Tibial nerve (tissue), 4 donors: ENCODE results near the gene ARFGEF3. TPM values are rescaled to one million over a fixed set of nuclear protein-coding genes. Genes with fewer than 3 reads are reported as not detected.
"Not testable (repeated sequence)": the region's sequence is repeated elsewhere in the genome, so short reads cannot be mapped to it uniquely, and the experiment has no call there.

ENCODE experiments used
- DNase-seq, 2 donors: peaks; one replicate each; pipeline ENCODE4 v3.0.0-alpha.2; 2019; ENCODE audit warnings: low spot score in 2 of 2
- H3K27ac ChIP-seq, 4 donors: fragments of 200-600 bp; sonication (generic) in 3 of 4; one replicate each; pipeline ENCODE4 v1.5.1; 2017 to 2019; ENCODE audit warnings: mild to moderate bottlenecking in 1 of 4
- H3K27me3 ChIP-seq, 2 donors: fragments of 200-600 bp; sonication (generic) in 1 of 2; one replicate each; pipeline versions ENCODE4 v1.5.1 to v1.6.0; 2017 to 2019
- H3K36me3 ChIP-seq, 3 donors: fragments of 200-600 bp; sonication (generic); one replicate each; pipeline ENCODE4 v1.5.1; 2018 to 2019
- H3K4me1 ChIP-seq, 4 donors: fragments of 200-600 bp; sonication (generic) in 3 of 4; one replicate each; pipeline ENCODE4 v1.5.1; 2017 to 2019
- H3K4me3 ChIP-seq, 4 donors: fragments of 200-600 bp; sonication (generic) in 3 of 4; one replicate each; pipeline ENCODE4 v1.5.1; 2017 to 2019; ENCODE audit warnings: mild to moderate bottlenecking in 1 of 4, moderate library complexity in 1 of 4
- H3K9me3 ChIP-seq, 4 donors: fragments of 200-600 bp; sonication (generic) in 3 of 4; one replicate each; pipeline ENCODE4 v1.5.1; 2017 to 2019
- CTCF ChIP-seq, 5 experiments: fragments of 200-600 bp in 3 of 5; fragments of 450-650 bp in 2 of 5; sonication (generic) in 3 of 5; IDR thresholded peaks; one replicate each; pipeline ENCODE4 v1.5.1; 2016 to 2019; ENCODE audit warnings: antibody characterized with exemption in 5 of 5, mild to moderate bottlenecking in 3 of 5, moderate library complexity in 2 of 5
- EP300 ChIP-seq, 2 donors: sonication (generic); formaldehyde crosslinking; IDR thresholded peaks; one replicate each; pipeline ENCODE4 v1.6.1; 2017; ENCODE audit warnings: antibody characterized with exemption in 2 of 2, mild to moderate bottlenecking in 1 of 2
- POLR2A ChIP-seq, 2 donors: fragments of 450-650 bp; IDR thresholded peaks; one replicate each; pipeline ENCODE4 v1.6.1; 2017; ENCODE audit warnings: antibody characterized with exemption in 2 of 2, mild to moderate bottlenecking in 2 of 2, moderate library complexity in 2 of 2
- WGBS, 2 donors: methylation state at CpG; one replicate each; pipeline ENCODE4 v1.1.5; 2018; 5-methylcytosine and 5-hydroxymethylcytosine counted together
- total RNA-seq, 4 donors: library from RNA; depleted of rRNA; stranded (reverse); fragments of >200 nt; gene quantifications; one replicate each; pipeline ENCODE4 v1.1.0, GENCODE V29; 2016

The ARFGEF3 gene
- total RNA-seq, 4 donors from 2014 or later = 3.9 to 6.9 (median 5.4) TPM

GRCh38 chr6:138115877-138116660 is 45.7 kb upstream of the ARFGEF3 start:
- Histone ChIP-seq H3K27ac (no peak overlapping the region), H3K9me3 (no peaks in the 10 kb centered on the region), H3K4me1 (peaks cover 0 to 5% (median 0%) of the 10 kb centered on the region in 4 donors), H3K27me3 (peaks cover 0 to 12% of the 10 kb centered on the region in 2 donors), H3K36me3 (no peaks in the 10 kb centered on the region), H3K4me3 (no peak overlapping the region)
- 20 to 22% methylated on average over 13 of the region's 13 CpGs for WGBS, 2 donors
- TF ChIP-seq POLR2A (IDR thresholded peaks at IDR 0.05) = no peak
- TF ChIP-seq CTCF (IDR thresholded peaks at IDR 0.05) = peak; percentile 59 to 81 (median 63)
- DNase-seq = peak; percentile 24 to 27

GRCh38 chr6:138116661-138116999 is 45.1 kb upstream of the ARFGEF3 start:
- Histone ChIP-seq H3K27me3 (peaks cover 0 to 12% of the 10 kb centered on the region in 2 donors), H3K4me3 (no peak overlapping the region), H3K4me1 (peaks cover 0 to 5% (median 0%) of the 10 kb centered on the region in 4 donors), H3K36me3 (no peaks in the 10 kb centered on the region), H3K9me3 (no peaks in the 10 kb centered on the region), H3K27ac (no peak overlapping the region)
- TF ChIP-seq CTCF (IDR thresholded peaks at IDR 0.05) (no peak), EP300 (IDR thresholded peaks at IDR 0.05) (no peak), POLR2A (IDR thresholded peaks at IDR 0.05) (no peak)
- 66 to 68% methylated on average over 3 of the region's 3 CpGs for WGBS, 2 donors
- DNase-seq = no peak

GRCh38 chr6:138117376-138117914 is 44.3 kb upstream of the ARFGEF3 start:
- TF ChIP-seq CTCF (IDR thresholded peaks at IDR 0.05) = no peak
- no peak for TF ChIP-seq POLR2A (IDR thresholded peaks at IDR 0.05)
- TF ChIP-seq EP300 (IDR thresholded peaks at IDR 0.05) = no peak
- WGBS, 2 donors = 79 to 81% methylated on average over 8 of the region's 8 CpGs
- H3K27me3 ChIP-seq = peaks cover 0 to 12% of the 10 kb centered on the region in 2 donors
- H3K4me3 ChIP-seq = no peak overlapping the region
- no peaks in the 10 kb centered on the region for H3K36me3 ChIP-seq
- peaks cover 0 to 5% (median 0%) of the 10 kb centered on the region in 4 donors for H3K4me1 ChIP-seq
- H3K9me3 ChIP-seq = no peaks in the 10 kb centered on the region
- no peak for DNase-seq
- no peak overlapping the region for H3K27ac ChIP-seq

GRCh38 chr6:138119229-138119628 is 42.5 kb upstream of the ARFGEF3 start:
- not testable (repeated sequence) for H3K4me3 ChIP-seq, DNase-seq, H3K4me1 ChIP-seq, H3K36me3 ChIP-seq, H3K9me3 ChIP-seq, H3K27ac ChIP-seq
- 85 to 92% methylated on average over 1 of the region's 1 CpG for WGBS, 2 donors
- peaks cover 0 to 12% of the 10 kb centered on the region in 2 donors for H3K27me3 ChIP-seq

GRCh38 chr6:138119976-138120375 is 41.8 kb upstream of the ARFGEF3 start:
- no peak for DNase-seq
- no peak overlapping the region for H3K4me3 ChIP-seq
- no peak for TF ChIP-seq CTCF (IDR thresholded peaks at IDR 0.05)

More at GRCh38 chr6:138119976-138120375, 41.8 kb upstream of the ARFGEF3 start:
- Histone ChIP-seq H3K4me1 (peaks cover 0 to 5% (median 0%) of the 10 kb centered on the region in 4 donors), H3K36me3 (no peaks in the 10 kb centered on the region), H3K9me3 (no peaks in the 10 kb centered on the region), H3K27me3 (peaks cover 0 to 7% of the 10 kb centered on the region in 2 donors), H3K27ac (no peak overlapping the region)
